Measurements from ENCODE around the gene DLL3.

DNA sequence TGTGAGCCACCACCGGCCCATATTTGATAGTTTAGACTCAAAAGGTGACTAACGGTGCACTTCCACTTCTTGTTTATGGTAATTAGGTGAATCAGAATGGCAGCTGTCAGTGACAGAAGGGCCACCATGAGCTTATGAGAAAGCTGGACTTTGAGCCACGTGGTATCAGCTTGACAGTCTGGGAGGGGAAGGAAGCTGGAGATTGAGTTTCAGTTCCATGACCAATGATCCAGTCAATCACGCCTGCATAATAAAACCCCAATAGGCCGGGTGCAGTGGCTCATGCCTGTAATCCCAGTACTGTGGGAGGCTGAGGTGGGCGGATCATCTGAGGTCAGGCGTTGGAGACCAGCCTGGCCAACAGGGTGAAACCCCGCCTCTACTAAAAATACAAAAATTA, 25.7 kb downstream of the DLL3 start:
- TF ChIP-seq, protein P1, sequence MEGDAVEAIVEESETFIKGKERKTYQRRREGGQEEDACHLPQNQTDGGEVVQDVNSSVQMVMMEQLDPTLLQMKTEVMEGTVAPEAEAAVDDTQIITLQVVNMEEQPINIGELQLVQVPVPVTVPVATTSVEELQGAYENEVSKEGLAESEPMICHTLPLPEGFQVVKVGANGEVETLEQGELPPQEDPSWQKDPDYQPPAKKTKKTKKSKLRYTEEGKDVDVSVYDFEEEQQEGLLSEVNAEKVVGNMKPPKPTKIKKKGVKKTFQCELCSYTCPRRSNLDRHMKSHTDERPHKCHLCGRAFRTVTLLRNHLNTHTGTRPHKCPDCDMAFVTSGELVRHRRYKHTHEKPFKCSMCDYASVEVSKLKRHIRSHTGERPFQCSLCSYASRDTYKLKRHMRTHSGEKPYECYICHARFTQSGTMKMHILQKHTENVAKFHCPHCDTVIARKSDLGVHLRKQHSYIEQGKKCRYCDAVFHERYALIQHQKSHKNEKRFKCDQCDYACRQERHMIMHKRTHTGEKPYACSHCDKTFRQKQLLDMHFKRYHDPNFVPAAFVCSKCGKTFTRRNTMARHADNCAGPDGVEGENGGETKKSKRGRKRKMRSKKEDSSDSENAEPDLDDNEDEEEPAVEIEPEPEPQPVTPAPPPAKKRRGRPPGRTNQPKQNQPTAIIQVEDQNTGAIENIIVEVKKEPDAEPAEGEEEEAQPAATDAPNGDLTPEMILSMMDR (IDR thresholded peaks at IDR 0.05; ENCODE audit: low read length): no peak
- no peak for TF ChIP-seq EZH2 (IDR thresholded peaks at IDR 0.05; ENCODE audit: borderline replicate concordance, low read length)

All from OCI-LY1 (cell line).